H1 (cell line): ENCODE results near the gene DPY19L1. TPM values are rescaled to one million over a fixed set of nuclear protein-coding genes. Genes with fewer than 3 reads are reported as not detected.

Experiments
- CTCF ChIA-PET: fragments of 300-600 bp; sonication (Branson Sonifier 250); formaldehyde crosslinking; loops from one replicate; lab custom pipeline; 2021; ENCODE audit not compliant: partially characterized antibody; lab: Charles Lee
- POLR2A ChIA-PET: fragments of 300-600 bp; sonication (Branson Sonifier 250); formaldehyde crosslinking; loops from one replicate; lab custom pipeline; 2021; ENCODE audit warnings: inconsistent platforms; ENCODE audit not compliant: partially characterized antibody; lab: Charles Lee
- DNase-seq, 2 experiments: peaks; one replicate each; pipeline versions ENCODE4 v3.0.0 to v3.0.0-alpha.2; 2010 to 2022; ENCODE audit warnings: low spot score in 2 of 2, low read depth in 1 of 2, mixed read lengths in 1 of 2
- FAIRE-seq: peaks from 2 replicates; lab custom pipeline; 2011; peaks lifted over from hg19 to GRCh38; lab: Jason Lieb, UNC
- H2AFZ ChIP-seq: 2 replicates; pipeline ENCODE4 v1.8.1; 2012; ENCODE audit warnings: low read length, inconsistent platforms
- H2AK5ac ChIP-seq: 2 replicates; pipeline ENCODE4 v1.6.1; 2013; ENCODE audit warnings: low read depth, low read length
- H2BK120ac ChIP-seq: replicated peaks from 2 replicates; pipeline ENCODE3; 2013; ENCODE audit warnings: low read depth, low read length, inconsistent platforms
- H2BK12ac ChIP-seq: 2 replicates; pipeline ENCODE4 v1.6.1; 2013; ENCODE audit warnings: low read depth, low read length
- H2BK15ac ChIP-seq: 2 replicates; pipeline ENCODE4 v1.6.1; 2013; ENCODE audit warnings: low read length
- H2BK20ac ChIP-seq: 2 replicates; pipeline ENCODE4 v1.6.1; 2013; ENCODE audit warnings: low read length
- H2BK5ac ChIP-seq: 2 replicates; pipeline ENCODE4 v1.6.1; 2013; ENCODE audit warnings: low read depth, low read length
- H3K14ac ChIP-seq: 2 replicates; pipeline ENCODE4 v1.6.1; 2013; ENCODE audit warnings: inconsistent platforms; ENCODE audit not compliant: insufficient read length
- H3K18ac ChIP-seq: 2 replicates; pipeline ENCODE4 v1.6.1; 2013; ENCODE audit warnings: low read length; ENCODE audit errors: extremely low read depth
- H3K23ac ChIP-seq: 2 replicates; pipeline ENCODE4 v1.6.1; 2013; ENCODE audit warnings: inconsistent platforms; ENCODE audit not compliant: insufficient read length
- H3K23me2 ChIP-seq: 2 replicates; pipeline ENCODE4 v1.6.1; 2013; ENCODE audit warnings: low read depth, low read length
- H3K27ac ChIP-seq: 2 replicates; pipeline ENCODE4 v1.6.1; 2011; ENCODE audit warnings: low read depth, low read length, inconsistent platforms
- H3K27me3 ChIP-seq, 4 experiments: replicated peaks in 1 of 4; 1 replicate in 1 of 4; 2 replicates in 3 of 4; pipeline versions ENCODE4 v1.6.1 to v1.8.1; 2011 to 2013; ENCODE audit warnings: low read length in 3 of 4, mild to moderate bottlenecking in 3 of 4, inconsistent platforms in 2 of 4, mixed read lengths in 2 of 4, moderate library complexity in 1 of 4; ENCODE audit not compliant: control insufficient read depth in 3 of 4, insufficient read depth in 3 of 4; ENCODE audit errors: extremely low read depth in 1 of 4
- H3K36me3 ChIP-seq, 4 experiments: 2 replicates each; pipeline versions ENCODE4 v1.6.1 to v1.8.1; 2011 to 2013; ENCODE audit warnings: mild to moderate bottlenecking in 4 of 4, low read length in 3 of 4, moderate library complexity in 2 of 4, control low read depth in 1 of 4, inconsistent platforms in 1 of 4; ENCODE audit not compliant: insufficient read depth in 4 of 4, control insufficient read depth in 2 of 4
- H3K4ac ChIP-seq: replicated peaks from 2 replicates; pipeline ENCODE3; 2013; ENCODE audit warnings: low read length, low read depth, mixed read lengths, inconsistent platforms; ENCODE audit not compliant: insufficient read length
- H3K4me1 ChIP-seq, 4 experiments: replicated peaks in 1 of 4; 1 replicate in 1 of 4; 2 replicates in 3 of 4; pipeline versions ENCODE4 v1.6.1 to v1.8.1; 2011 to 2013; ENCODE audit warnings: low read length in 3 of 4, inconsistent platforms in 2 of 4, mixed read lengths in 1 of 4; ENCODE audit not compliant: insufficient read depth in 4 of 4, control insufficient read depth in 3 of 4
- H3K4me2 ChIP-seq, 2 experiments: 2 replicates each; pipeline versions ENCODE4 v1.6.1 to v1.8.1; 2011 to 2013; ENCODE audit warnings: low read depth in 2 of 2, low read length in 2 of 2, control low read depth in 1 of 2, inconsistent platforms in 1 of 2, mild to moderate bottlenecking in 1 of 2; ENCODE audit not compliant: insufficient read depth in 1 of 2
- H3K4me3 ChIP-seq, 4 experiments: fragments of 200-600, 300-600 bp in 1 of 4; sonication (generic), shearing (Covaris generic), sonication (Bioruptor Twin) in 1 of 4; 2 replicates each; pipeline versions ENCODE4 v1.5.1 to v1.8.1; 2011 to 2016; ENCODE audit warnings: low read length in 4 of 4, low read depth in 3 of 4, control low read depth in 2 of 4, inconsistent platforms in 2 of 4, mild to moderate bottlenecking in 2 of 4, mixed read lengths in 1 of 4, moderate library complexity in 1 of 4; ENCODE audit not compliant: insufficient read depth in 2 of 4; ENCODE audit errors: extremely low read depth in 1 of 4
- H3K56ac ChIP-seq: replicated peaks from 2 replicates; pipeline ENCODE3; 2013; ENCODE audit warnings: low read depth, mild to moderate bottlenecking, mixed read lengths, low read length, inconsistent platforms; ENCODE audit not compliant: insufficient read length
- H3K79me1 ChIP-seq: 2 replicates; pipeline ENCODE4 v1.6.1; 2013; ENCODE audit warnings: low read depth, low read length, control low read depth
- H3K79me2 ChIP-seq, 2 experiments: 2 replicates each; pipeline versions ENCODE4 v1.6.1 to v1.8.1; 2012 to 2013; ENCODE audit warnings: low read length in 2 of 2, mild to moderate bottlenecking in 2 of 2, inconsistent platforms in 1 of 2; ENCODE audit not compliant: insufficient read depth in 2 of 2, control insufficient read depth in 1 of 2
- H3K9ac ChIP-seq, 4 experiments: replicated peaks in 1 of 4; 1 replicate in 1 of 4; 2 replicates in 3 of 4; pipeline versions ENCODE4 v1.6.1 to v1.8.1; 2011 to 2013; ENCODE audit warnings: low read depth in 3 of 4, low read length in 3 of 4, control low read depth in 2 of 4, mild to moderate bottlenecking in 2 of 4, moderate library complexity in 2 of 4, inconsistent platforms in 1 of 4; ENCODE audit errors: extremely low read depth in 1 of 4
- H3K9me3 ChIP-seq, 2 experiments: 2 replicates each; pipeline versions ENCODE4 v1.6.1 to v1.8.1; 2012 to 2013; ENCODE audit warnings: mild to moderate bottlenecking in 2 of 2, moderate library complexity in 2 of 2, control low read depth in 1 of 2, inconsistent platforms in 1 of 2, low read depth in 1 of 2, low read length in 1 of 2, mixed read lengths in 1 of 2; ENCODE audit not compliant: insufficient read depth in 2 of 2
- H4K20me1 ChIP-seq, 2 experiments: replicated peaks in 1 of 2; 2 replicates each; pipeline versions ENCODE3 to v1.8.1; 2011 to 2013; ENCODE audit warnings: inconsistent platforms in 2 of 2, low read length in 2 of 2, mild to moderate bottlenecking in 1 of 2; ENCODE audit not compliant: insufficient read depth in 2 of 2, control insufficient read depth in 1 of 2
- H4K5ac ChIP-seq: 2 replicates; pipeline ENCODE4 v1.6.1; 2013; ENCODE audit warnings: low read length, low read depth, mixed read lengths, inconsistent platforms; ENCODE audit not compliant: insufficient read length
- H4K8ac ChIP-seq: 2 replicates; pipeline ENCODE4 v1.8.0; 2013; ENCODE audit warnings: mild to moderate bottlenecking, moderate library complexity, low read length, inconsistent platforms; ENCODE audit not compliant: insufficient read depth; ENCODE audit errors: extremely low read depth
- H4K91ac ChIP-seq: replicated peaks from 2 replicates; pipeline ENCODE3; 2013; ENCODE audit warnings: low read length, mixed read lengths, inconsistent platforms; ENCODE audit not compliant: insufficient read length
- EZH2 ChIP-seq: fragments of 200-600 bp; sonication (generic); IDR thresholded peaks from 2 replicates; pipeline ENCODE4 v1.7.1; 2012; ENCODE audit warnings: low read depth, mild to moderate bottlenecking, moderate library complexity, low read length, inconsistent platforms; ENCODE audit not compliant: severe bottlenecking
- GABPA ChIP-seq: IDR thresholded peaks from 2 replicates; pipeline ENCODE4 v1.6.1; 2011; ENCODE audit warnings: mild to moderate bottlenecking, low read length, moderate library complexity, borderline replicate concordance; ENCODE audit not compliant: insufficient read depth
- GTF2F1 ChIP-seq: IDR thresholded peaks from 2 replicates; pipeline ENCODE4 v1.6.1; 2012; ENCODE audit warnings: low read depth, low read length, improper control_type of control experiment, borderline replicate concordance
- HDAC2 ChIP-seq, 2 experiments: fragments of 300-600 bp in 1 of 2; sonication (generic) in 1 of 2; IDR thresholded peaks; 2 replicates each; pipeline ENCODE4 v1.6.1; 2011 to 2012; ENCODE audit warnings: low read depth in 2 of 2, low read length in 2 of 2, mild to moderate bottlenecking in 2 of 2, moderate library complexity in 2 of 2, borderline replicate concordance in 1 of 2, inconsistent platforms in 1 of 2
- JUND ChIP-seq: IDR thresholded peaks from 2 replicates; pipeline ENCODE4 v1.6.1; 2011; ENCODE audit warnings: mild to moderate bottlenecking, improper control_type of control experiment, low read length
- MAX ChIP-seq: IDR thresholded peaks from 2 replicates; pipeline ENCODE4 v1.6.1; 2012; ENCODE audit warnings: inconsistent platforms
- NANOG ChIP-seq: IDR thresholded peaks from 2 replicates; pipeline ENCODE4 v1.6.1; 2011; ENCODE audit warnings: low read length, low read depth, mild to moderate bottlenecking, inconsistent platforms; ENCODE audit not compliant: insufficient read depth, poor library complexity, severe bottlenecking
- SIX5 ChIP-seq: IDR thresholded peaks from 2 replicates; pipeline ENCODE4 v1.6.1; 2011; ENCODE audit warnings: mild to moderate bottlenecking, low read depth, low read length
- SUZ12 ChIP-seq: fragments of 200-600 bp; sonication (generic); IDR thresholded peaks from 2 replicates; pipeline ENCODE4 v1.6.1; 2012; ENCODE audit warnings: mild to moderate bottlenecking, inconsistent platforms, low read length, moderate library complexity, mixed read lengths
- TBP ChIP-seq: IDR thresholded peaks from 2 replicates; pipeline ENCODE4 v1.6.1; 2011; ENCODE audit warnings: low read depth, low read length, improper control_type of control experiment
- TEAD4 ChIP-seq: IDR thresholded peaks from 2 replicates; pipeline ENCODE4 v1.6.1; 2012; ENCODE audit warnings: low read depth, low read length, inconsistent platforms, mixed read lengths
- YY1 ChIP-seq: IDR thresholded peaks from 2 replicates; pipeline ENCODE4 v1.6.1; 2011; ENCODE audit warnings: low read depth, mild to moderate bottlenecking, low read length
- WGBS, 2 experiments: shearing (Covaris generic) in 1 of 2; methylation state at CpG; one replicate each; pipeline versions ENCODE4 v1.1.6 to v1.1.7; 2013 to 2015; ENCODE audit warnings: low lambda C conversion rate in 2 of 2, mixed read lengths in 2 of 2, inconsistent platforms in 1 of 2, low coverage in 1 of 2, missing lambda C conversion rate in 1 of 2; ENCODE audit not compliant: insufficient replicate concordance in 2 of 2, insufficient coverage in 1 of 2, insufficient read length in 1 of 2; ENCODE audit errors: extremely low coverage in 1 of 2, missing lambda C conversion rate in 1 of 2; 5-methylcytosine and 5-hydroxymethylcytosine counted together
- polyA plus RNA-seq, 7 experiments: library from polyadenylated mRNA; depleted of rRNA in 3 of 7; stranded (reverse) in 5 of 7; unstranded in 2 of 7; fragments of >200 nt in 5 of 7; fragments of 200-250 nt in 2 of 7; gene quantifications; 1 replicate in 5 of 7; 2 replicates in 1 of 7; 4 replicates in 1 of 7; pipeline versions ENCODE4 v1.2.1 to v1.2.3, GENCODE V29; 2011 to 2013; ENCODE audit warnings: missing spikeins in 2 of 7, mixed read lengths in 2 of 7
- total RNA-seq: library from RNA; stranded (reverse); fragmentation: NEBNext Ultra II Directional; extraction: Animal tissue kit (Norgen Biotek cat#: 25700); gene quantifications from 2 replicates; pipeline ENCODE4 v1.2.1, GENCODE V29; 2021

Gene DPY19L1
- total and polyA plus RNA-seq, 2 of the 8 experiments (the other 6 are each of a cell fraction or from before 2014, with no cell fraction given), result 14.1 to 23.3 TPM

GRCh38 chr7:34973400-34973760 lies 63.9 kb downstream of the DPY19L1 start:
- H2AFZ ChIP-seq, result no peak overlapping the region
- no peak overlapping the region for H4K5ac ChIP-seq
- no peak overlapping the region for H3K18ac ChIP-seq
- FAIRE-seq, result no peak
- no peak overlapping the region for H2BK20ac ChIP-seq
- H3K79me2 ChIP-seq, result no peaks in the 10 kb centered on the region
- H3K56ac ChIP-seq, result no peak overlapping the region
- H3K23me2 ChIP-seq, result no peaks in the 10 kb centered on the region
- H3K4me2 ChIP-seq, result no peak overlapping the region
- ChIA-PET POLR2A (no interaction called here), CTCF (interaction anchor here (1.3 kb wide), 1 partner anchor 45 kb away, joined by 3 read pairs; no protein-coding TSS in a partner anchor)
- H2BK12ac ChIP-seq, result no peak overlapping the region
- no peaks in the 10 kb centered on the region for H4K20me1 ChIP-seq
- no peak for DNase-seq
- no peaks in the 10 kb centered on the region for H3K79me1 ChIP-seq
- no peak overlapping the region for H4K91ac ChIP-seq
- H3K9ac ChIP-seq, result no peak overlapping the region
- no peak overlapping the region for H3K4me3 ChIP-seq
- no peak overlapping the region for H3K4ac ChIP-seq
- WGBS, 2 experiments, result 100% methylated on average over 3 of the region's 3 CpGs; no CpG with 5 or more reads in 1 of the 2 experiments
- H2BK15ac ChIP-seq, result no peak overlapping the region
- no peak overlapping the region for H3K27ac ChIP-seq
- H3K27me3 ChIP-seq, result no peaks in the 10 kb centered on the region
- H4K8ac ChIP-seq, result no peak overlapping the region
- no peaks in the 10 kb centered on the region; a peak in 1 of 8 replicates for H3K36me3 ChIP-seq
- no peak overlapping the region for H2AK5ac ChIP-seq
- no peaks in the 10 kb centered on the region for H3K4me1 ChIP-seq
- H3K14ac ChIP-seq, result no peak overlapping the region
- no peak overlapping the region for H3K23ac ChIP-seq
- no peak overlapping the region for H2BK5ac ChIP-seq
- no peak overlapping the region for H2BK120ac ChIP-seq
- TF ChIP-seq GABPA (no peak), NANOG (no peak), TEAD4 (no peak), MAX (no peak), YY1 (no peak), SUZ12 (no peak), SIX5 (no peak), JUND (no peak), TBP (no peak), GTF2F1 (no peak), HDAC2 (IDR thresholded peaks at IDR 0.05; ENCODE audit: borderline replicate concordance in 1 of 2, low read depth in 2 of 2, low read length in 2 of 2) (no peak), EZH2 (no peak)
- no peaks in the 10 kb centered on the region for H3K9me3 ChIP-seq
